GM20431 (cell line): ENCODE data around the gene SCYL3.
"Not testable (repeated sequence)": the region's sequence is repeated elsewhere in the genome, so short reads cannot be mapped to it uniquely, and the experiment has no call there.

Experiments
- in situ Hi-C: fragments of 300-500 bp; cut with MseI, MboI; formaldehyde crosslinking; loops from one replicate; pipeline ENCODE4 v1.15.0; 2020; ENCODE audit warnings: low sequenced_read_pairs; ENCODE audit not compliant: unreplicated experiment

Gene SCYL3

GRCh38 chr1:169877800-169878491 is 15.8 kb downstream of the SCYL3 start:
- in situ Hi-C loops: no loop called here

- in situ Hi-C loops: no loop called here
These were observed 19.5 kb downstream of the SCYL3 start for GRCh38 chr1:169874229-169874628.

GRCh38 chr1:169873582-169874199 is 20.0 kb downstream of the SCYL3 start:
- in situ Hi-C loops: no loop called here

GRCh38 chr1:169872906-169873305 is 20.8 kb downstream of the SCYL3 start:
- in situ Hi-C loops: no loop called here

GRCh38 chr1:169871988-169872387 is 21.7 kb downstream of the SCYL3 start:
- in situ Hi-C loops: not testable (repeated sequence)

GRCh38 chr1:169869426-169869825 is 24.3 kb downstream of the SCYL3 start:
- in situ Hi-C loops: no loop called here

GRCh38 chr1:169868978-169869377 is 24.7 kb downstream of the SCYL3 start:
- in situ Hi-C loops: no loop called here

GRCh38 chr1:169867012-169867675 is 26.6 kb downstream of the SCYL3 start:
- in situ Hi-C loops: no loop called here

GRCh38 chr1:169866577-169866976 is 27.1 kb downstream of the SCYL3 start:
- in situ Hi-C loops: no loop called here

- in situ Hi-C loops: not testable (repeated sequence)
These were observed 29.2 kb downstream of the SCYL3 start for GRCh38 chr1:169864531-169864930.

GRCh38 chr1:169860750-169861149 is 32.9 kb downstream of the SCYL3 start:
- in situ Hi-C loops: no loop called here

GRCh38 chr1:169860187-169860586 is 33.5 kb downstream of the SCYL3 start:
- in situ Hi-C loops: no loop called here

GRCh38 chr1:169859001-169859400 is 34.7 kb downstream of the SCYL3 start:
- in situ Hi-C loops: no loop called here

GRCh38 chr1:169858467-169858866 is 35.2 kb downstream of the SCYL3 start:
- in situ Hi-C loops: no loop called here

- in situ Hi-C loops: no loop called here
These were observed 40.4 kb downstream of the SCYL3 start for GRCh38 chr1:169853341-169853740.

- in situ Hi-C loops: no loop called here
These were observed 44.2 kb downstream of the SCYL3 start for GRCh38 chr1:169849346-169850022.

- in situ Hi-C loops: no loop called here
These were observed 45.2 kb downstream of the SCYL3 start for GRCh38 chr1:169848456-169848855.

- in situ Hi-C loops: no loop called here
These were observed 48.6 kb downstream of the SCYL3 start for GRCh38 chr1:169844941-169845608.

GRCh38 chr1:169838942-169839341 is 54.8 kb downstream of the SCYL3 start:
- in situ Hi-C loops: no loop called here

- in situ Hi-C loops: no loop called here
These were observed 57.5 kb downstream of the SCYL3 start for GRCh38 chr1:169836198-169836597.
